ENCODE data around the gene WNT16. TPM values are rescaled to one million over a fixed set of nuclear protein-coding genes. Genes with fewer than 3 reads are reported as not detected.

Gene WNT16
- total RNA-seq, 1 experiment from 2014 or later: not detected

DNA sequence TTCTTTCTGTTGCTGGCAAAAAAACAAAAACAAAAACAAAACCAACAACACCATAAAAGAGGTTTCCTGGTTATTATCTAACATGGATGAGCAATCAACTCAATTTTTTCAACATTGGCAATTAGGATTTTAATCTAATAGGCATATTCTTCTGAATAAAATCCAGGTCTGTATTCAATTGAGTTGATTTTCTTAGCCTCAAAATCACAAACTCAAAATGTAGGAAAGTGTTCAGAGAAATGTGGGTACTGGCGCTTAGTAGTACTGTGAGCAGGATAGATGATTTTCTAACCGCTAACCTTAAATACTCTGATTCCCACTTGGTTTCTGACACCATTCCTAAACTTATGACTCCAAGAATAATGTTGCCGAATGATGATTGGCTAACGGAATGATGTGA, 5.6 kb downstream of the WNT16 start:
- Mint-ChIP-seq H3K27ac (no peak overlapping the region), H3K9me3 (no peaks in the 10 kb centered on the region), H3K36me3 (ENCODE audit: insufficient read depth in 1 of 3, low read depth in 3 of 3) (no peaks in the 10 kb centered on the region), H3K4me1 (peaks cover 5 to 9% of the 10 kb centered on the region in 2 experiments), H3K27me3 (ENCODE audit: low read depth) (peaks cover 27% of the 10 kb centered on the region), H3K4me3 (no peak overlapping the region)
- no peak overlapping the region for H3K18ac ChIP-seq (ENCODE audit: insufficient read length, low read depth, low read length)
- TF ChIP-seq, protein P1, sequence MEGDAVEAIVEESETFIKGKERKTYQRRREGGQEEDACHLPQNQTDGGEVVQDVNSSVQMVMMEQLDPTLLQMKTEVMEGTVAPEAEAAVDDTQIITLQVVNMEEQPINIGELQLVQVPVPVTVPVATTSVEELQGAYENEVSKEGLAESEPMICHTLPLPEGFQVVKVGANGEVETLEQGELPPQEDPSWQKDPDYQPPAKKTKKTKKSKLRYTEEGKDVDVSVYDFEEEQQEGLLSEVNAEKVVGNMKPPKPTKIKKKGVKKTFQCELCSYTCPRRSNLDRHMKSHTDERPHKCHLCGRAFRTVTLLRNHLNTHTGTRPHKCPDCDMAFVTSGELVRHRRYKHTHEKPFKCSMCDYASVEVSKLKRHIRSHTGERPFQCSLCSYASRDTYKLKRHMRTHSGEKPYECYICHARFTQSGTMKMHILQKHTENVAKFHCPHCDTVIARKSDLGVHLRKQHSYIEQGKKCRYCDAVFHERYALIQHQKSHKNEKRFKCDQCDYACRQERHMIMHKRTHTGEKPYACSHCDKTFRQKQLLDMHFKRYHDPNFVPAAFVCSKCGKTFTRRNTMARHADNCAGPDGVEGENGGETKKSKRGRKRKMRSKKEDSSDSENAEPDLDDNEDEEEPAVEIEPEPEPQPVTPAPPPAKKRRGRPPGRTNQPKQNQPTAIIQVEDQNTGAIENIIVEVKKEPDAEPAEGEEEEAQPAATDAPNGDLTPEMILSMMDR (conservative IDR thresholded peaks at IDR 0.05): no peak
- H3K9me3 ChIP-seq (ENCODE audit: control insufficient read depth, low read depth, low read length): no peaks in the 10 kb centered on the region
- H3K27ac ChIP-seq (ENCODE audit: insufficient read length, low read depth, low read length): no peak overlapping the region
- H2BK5ac ChIP-seq (ENCODE audit: insufficient read length, low read length): no peak overlapping the region
- no peak overlapping the region for H2AK5ac ChIP-seq (ENCODE audit: insufficient read length, low read length)
- H3K9ac ChIP-seq (ENCODE audit: extremely low read depth, insufficient read length, low read length): no peak overlapping the region
- H2BK120ac ChIP-seq (ENCODE audit: low read depth, low read length, poor library complexity, severe bottlenecking): no peak overlapping the region
- no peaks in the 10 kb centered on the region for H4K20me1 ChIP-seq (ENCODE audit: control insufficient read depth, insufficient read depth, insufficient read length)
- no peaks in the 10 kb centered on the region for H3K79me2 ChIP-seq (ENCODE audit: insufficient read depth, low read length)
- H3K4me1 ChIP-seq (ENCODE audit: insufficient read depth, low read length): no peaks in the 10 kb centered on the region
- no peak overlapping the region for H4K91ac ChIP-seq (ENCODE audit: insufficient read length, low read depth, low read length)
- H3K79me1 ChIP-seq (ENCODE audit: insufficient read depth, low read depth, low read length, poor library complexity, severe bottlenecking): no peaks in the 10 kb centered on the region
- H2BK15ac ChIP-seq (ENCODE audit: low read depth, low read length): no peak overlapping the region
- H3K56ac ChIP-seq (ENCODE audit: insufficient read length, low read depth, low read length): no peak overlapping the region
- H2AFZ ChIP-seq (ENCODE audit: low read length): no peak overlapping the region
- no peak overlapping the region for H4K8ac ChIP-seq (replicated peaks; ENCODE audit: insufficient read length, low read depth, low read length)
- no peak overlapping the region for H3K4me2 ChIP-seq (ENCODE audit: insufficient read depth, insufficient read length, low read length)
- no peak overlapping the region for H3K23ac ChIP-seq (ENCODE audit: insufficient read length, low read depth, low read length)
- H4K5ac ChIP-seq (ENCODE audit: insufficient read length, low read depth, low read length): no peak overlapping the region
- no peak overlapping the region for H3K14ac ChIP-seq (ENCODE audit: insufficient read depth, low read length)
- H3K23me2 ChIP-seq (ENCODE audit: insufficient read length, low read depth, low read length, poor library complexity, severe bottlenecking): peaks cover 12% of the 10 kb centered on the region
- no peak for DNase-seq
- no peak overlapping the region for H3T11ph ChIP-seq (ENCODE audit: low read length)
- no peak overlapping the region for H2BK12ac ChIP-seq (ENCODE audit: insufficient read length, low read depth, low read length)
- no CpG with 5 or more reads among the region's 4 CpGs for WGBS (ENCODE audit: extremely low coverage, insufficient read length, low lambda C conversion rate)
- H3K4ac ChIP-seq (ENCODE audit: low read depth, low read length): no peak overlapping the region
- peaks cover 3% of the 10 kb centered on the region; the same call in 1 of the 2 replicates for H3K27me3 ChIP-seq (ENCODE audit: insufficient read depth, low read length)
- no peak overlapping the region for H2BK20ac ChIP-seq (ENCODE audit: low read depth, low read length, poor library complexity, severe bottlenecking)
